ENCODE results near the gene TGM3. TPM values are rescaled to one million over a fixed set of nuclear protein-coding genes. Genes with fewer than 3 reads are reported as not detected.

TGM3 gene
- total RNA-seq, 1 donor = not detected

- H3K4me3 ChIP-seq (ENCODE audit: low read depth, low read length) = no peak overlapping the region
- no peak for TF ChIP-seq CTCF (IDR thresholded peaks at IDR 0.05; ENCODE audit: insufficient read depth, low read length)
- DNase-seq (ENCODE audit: low read depth) = peak; percentile 17
These were observed 54.0 kb downstream of the TGM3 start for GRCh38 chr20:2349801-2350200.

- DNase-seq (ENCODE audit: low read depth) = no peak
- no peak overlapping the region for H3K4me3 ChIP-seq (ENCODE audit: low read depth, low read length)
- TF ChIP-seq CTCF (IDR thresholded peaks at IDR 0.05; ENCODE audit: insufficient read depth, low read length) = no peak
These were observed 54.8 kb downstream of the TGM3 start for GRCh38 chr20:2350606-2351005.

- no peak overlapping the region for H3K4me3 ChIP-seq (ENCODE audit: low read depth, low read length)
- TF ChIP-seq CTCF (IDR thresholded peaks at IDR 0.05; ENCODE audit: insufficient read depth, low read length) = no peak
- DNase-seq (ENCODE audit: low read depth) = no peak
These were observed 57.4 kb downstream of the TGM3 start for GRCh38 chr20:2353231-2353630.

- no peak for TF ChIP-seq CTCF (IDR thresholded peaks at IDR 0.05; ENCODE audit: insufficient read depth, low read length)
- DNase-seq (ENCODE audit: low read depth) = no peak
- no peak overlapping the region for H3K4me3 ChIP-seq (ENCODE audit: low read depth, low read length)
These were observed 61.3 kb downstream of the TGM3 start for GRCh38 chr20:2357114-2357513.

- no peak overlapping the region for H3K4me3 ChIP-seq (ENCODE audit: low read depth, low read length)
- no peak for TF ChIP-seq CTCF (IDR thresholded peaks at IDR 0.05; ENCODE audit: insufficient read depth, low read length)
- no peak for DNase-seq (ENCODE audit: low read depth)
These were observed 62.2 kb downstream of the TGM3 start for GRCh38 chr20:2358006-2358405.

- no peak overlapping the region for H3K4me3 ChIP-seq (ENCODE audit: low read depth, low read length)
- DNase-seq (ENCODE audit: low read depth) = no peak
- no peak for TF ChIP-seq CTCF (IDR thresholded peaks at IDR 0.05; ENCODE audit: insufficient read depth, low read length)
These were observed 65.3 kb downstream of the TGM3 start for GRCh38 chr20:2361035-2361593.

- no peak for TF ChIP-seq CTCF (IDR thresholded peaks at IDR 0.05; ENCODE audit: insufficient read depth, low read length)
- DNase-seq (ENCODE audit: low read depth) = no peak
- H3K4me3 ChIP-seq (ENCODE audit: low read depth, low read length) = no peak overlapping the region
These were observed 67.4 kb downstream of the TGM3 start for GRCh38 chr20:2363187-2363586.

All from fibroblast of the aortic adventitia (primary cell).